ENCODE measurements around the gene KIAA1217. TPM values are rescaled to one million over a fixed set of nuclear protein-coding genes. Genes with fewer than 3 reads are reported as not detected.

The KIAA1217 gene
- total and polyA plus RNA-seq, 9 of the 15 experiments (the other 6 are each of a cell fraction or from before 2014, with no cell fraction given), result 0.04 TPM; not detected in 8

- no peak for TF ChIP-seq ZBTB40 (IDR thresholded peaks at IDR 0.05)
- no peak for TF ChIP-seq ZBTB40 (CRISPR knock-in tag; IDR thresholded peaks at IDR 0.05)
- no peak for TF ChIP-seq ZNF282 (CRISPR knock-in tag; IDR thresholded peaks at IDR 0.05)
- no peak for TF ChIP-seq HNRNPLL (IDR thresholded peaks at IDR 0.05; ENCODE audit: low read depth, low read length, poor library complexity, severe bottlenecking)
- no peak for TF ChIP-seq XRCC3 (IDR thresholded peaks at IDR 0.05)
These were observed 365.2 kb downstream of the KIAA1217 start (continued) for GRCh38 chr10:24574161-24574560.
